Measurements from ENCODE around the gene PRMT6. TPM values are rescaled to one million over a fixed set of nuclear protein-coding genes. Genes with fewer than 3 reads are reported as not detected.
A peak's percentile ranks its signal among the peaks of the same experiment; 100 is the strongest.

Gene PRMT6
- total and polyA plus RNA-seq, 10 of the 15 experiments (the other 5 are each of a cell fraction or from before 2014, with no cell fraction given): 6.0 to 38.6 (median 26.3) TPM

DNA sequence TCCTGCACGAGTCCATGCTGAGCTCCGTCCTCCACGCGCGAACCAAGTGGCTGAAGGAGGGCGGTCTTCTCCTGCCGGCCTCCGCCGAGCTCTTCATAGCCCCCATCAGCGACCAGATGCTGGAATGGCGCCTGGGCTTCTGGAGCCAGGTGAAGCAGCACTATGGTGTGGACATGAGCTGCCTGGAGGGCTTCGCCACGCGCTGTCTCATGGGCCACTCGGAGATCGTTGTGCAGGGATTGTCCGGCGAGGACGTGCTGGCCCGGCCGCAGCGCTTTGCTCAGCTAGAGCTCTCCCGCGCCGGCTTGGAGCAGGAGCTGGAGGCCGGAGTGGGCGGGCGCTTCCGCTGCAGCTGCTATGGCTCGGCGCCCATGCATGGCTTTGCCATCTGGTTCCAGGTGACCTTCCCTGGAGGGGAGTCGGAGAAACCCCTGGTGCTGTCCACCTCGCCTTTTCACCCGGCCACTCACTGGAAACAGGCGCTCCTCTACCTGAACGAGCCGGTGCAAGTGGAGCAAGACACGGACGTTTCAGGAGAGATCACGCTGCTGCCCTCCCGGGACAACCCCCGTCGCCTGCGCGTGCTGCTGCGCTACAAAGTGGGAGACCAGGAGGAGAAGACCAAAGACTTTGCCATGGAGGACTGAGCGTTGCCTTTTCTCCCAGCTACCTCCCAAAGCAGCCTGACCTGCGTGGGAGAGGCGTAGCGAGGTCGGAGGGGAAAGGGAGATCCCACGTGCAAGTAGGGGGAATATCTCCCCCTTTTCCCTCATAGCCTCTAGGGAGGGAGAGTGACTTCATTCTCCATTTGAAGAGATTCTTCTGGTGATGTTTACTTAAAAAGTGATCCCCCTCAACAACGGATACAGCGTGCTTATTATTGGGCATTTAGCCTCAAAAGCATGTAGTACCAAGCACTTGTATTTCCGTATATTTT is 991 bp downstream of the PRMT6 start (continued):
- TF ChIP-seq, protein P1, sequence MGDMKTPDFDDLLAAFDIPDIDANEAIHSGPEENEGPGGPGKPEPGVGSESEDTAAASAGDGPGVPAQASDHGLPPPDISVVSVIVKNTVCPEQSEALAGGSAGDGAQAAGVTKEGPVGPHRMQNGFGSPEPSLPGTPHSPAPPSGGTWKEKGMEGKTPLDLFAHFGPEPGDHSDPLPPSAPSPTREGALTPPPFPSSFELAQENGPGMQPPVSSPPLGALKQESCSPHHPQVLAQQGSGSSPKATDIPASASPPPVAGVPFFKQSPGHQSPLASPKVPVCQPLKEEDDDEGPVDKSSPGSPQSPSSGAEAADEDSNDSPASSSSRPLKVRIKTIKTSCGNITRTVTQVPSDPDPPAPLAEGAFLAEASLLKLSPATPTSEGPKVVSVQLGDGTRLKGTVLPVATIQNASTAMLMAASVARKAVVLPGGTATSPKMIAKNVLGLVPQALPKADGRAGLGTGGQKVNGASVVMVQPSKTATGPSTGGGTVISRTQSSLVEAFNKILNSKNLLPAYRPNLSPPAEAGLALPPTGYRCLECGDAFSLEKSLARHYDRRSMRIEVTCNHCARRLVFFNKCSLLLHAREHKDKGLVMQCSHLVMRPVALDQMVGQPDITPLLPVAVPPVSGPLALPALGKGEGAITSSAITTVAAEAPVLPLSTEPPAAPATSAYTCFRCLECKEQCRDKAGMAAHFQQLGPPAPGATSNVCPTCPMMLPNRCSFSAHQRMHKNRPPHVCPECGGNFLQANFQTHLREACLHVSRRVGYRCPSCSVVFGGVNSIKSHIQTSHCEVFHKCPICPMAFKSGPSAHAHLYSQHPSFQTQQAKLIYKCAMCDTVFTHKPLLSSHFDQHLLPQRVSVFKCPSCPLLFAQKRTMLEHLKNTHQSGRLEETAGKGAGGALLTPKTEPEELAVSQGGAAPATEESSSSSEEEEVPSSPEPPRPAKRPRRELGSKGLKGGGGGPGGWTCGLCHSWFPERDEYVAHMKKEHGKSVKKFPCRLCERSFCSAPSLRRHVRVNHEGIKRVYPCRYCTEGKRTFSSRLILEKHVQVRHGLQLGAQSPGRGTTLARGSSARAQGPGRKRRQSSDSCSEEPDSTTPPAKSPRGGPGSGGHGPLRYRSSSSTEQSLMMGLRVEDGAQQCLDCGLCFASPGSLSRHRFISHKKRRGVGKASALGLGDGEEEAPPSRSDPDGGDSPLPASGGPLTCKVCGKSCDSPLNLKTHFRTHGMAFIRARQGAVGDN (IDR thresholded peaks at IDR 0.05): no peak
- TF ChIP-seq RBBP5 (conservative IDR thresholded peaks at IDR 0.05) (no peak), PKNOX1 (IDR thresholded peaks at IDR 0.05) (no peak), ZBTB4 (CRISPR knock-in tag; IDR thresholded peaks at IDR 0.05) (no peak), BACH1 (IDR thresholded peaks at IDR 0.05; ENCODE audit: borderline replicate concordance) (no peak), IKZF1 (conservative IDR thresholded peaks at IDR 0.05) (peak; percentile 51), YY1 (IDR thresholded peaks at IDR 0.05; ENCODE audit: low read depth, low read length) (peak; percentile 52), MAX (IDR thresholded peaks at IDR 0.05; ENCODE audit: low read depth, low read length) (no peak), POLR2A (IDR thresholded peaks at IDR 0.05; ENCODE audit: low read depth, low read length) (peak; percentile 70; the same call in 1 of the 2 replicates), NRF1 (conservative IDR thresholded peaks at IDR 0.05; ENCODE audit: low read depth, low read length) (no peak), EED (IDR thresholded peaks at IDR 0.05; ENCODE audit: low read depth) (peak; percentile 54), PAX5 (IDR thresholded peaks at IDR 0.05; ENCODE audit: borderline replicate concordance, low read depth, low read length) (0 out of 2 replicates have a peak, but pooled peaks have one; percentile 19), CBX3 (IDR thresholded peaks at IDR 0.05; ENCODE audit: borderline replicate concordance, low read depth) (no peak), STAT1 (conservative IDR thresholded peaks at IDR 0.05) (no peak), LARP7 (IDR thresholded peaks at IDR 0.05) (no peak), IKZF2 (IDR thresholded peaks at IDR 0.05) (peak; percentile 17 to 22; a peak in 1 of 4 replicates), ETV6 (conservative IDR thresholded peaks at IDR 0.05 in 1 of 2, IDR thresholded peaks at IDR 0.05 in 1 of 2; ENCODE audit: borderline replicate concordance in 1 of 2, low read depth in 1 of 2) (no peak), CREB1 (IDR thresholded peaks at IDR 0.05; ENCODE audit: low read depth) (no peak), EZH2 (IDR thresholded peaks at IDR 0.05; ENCODE audit: borderline replicate concordance, control insufficient read depth, low read depth, low read length) (no peak)
- TF ChIP-seq, protein P2, sequence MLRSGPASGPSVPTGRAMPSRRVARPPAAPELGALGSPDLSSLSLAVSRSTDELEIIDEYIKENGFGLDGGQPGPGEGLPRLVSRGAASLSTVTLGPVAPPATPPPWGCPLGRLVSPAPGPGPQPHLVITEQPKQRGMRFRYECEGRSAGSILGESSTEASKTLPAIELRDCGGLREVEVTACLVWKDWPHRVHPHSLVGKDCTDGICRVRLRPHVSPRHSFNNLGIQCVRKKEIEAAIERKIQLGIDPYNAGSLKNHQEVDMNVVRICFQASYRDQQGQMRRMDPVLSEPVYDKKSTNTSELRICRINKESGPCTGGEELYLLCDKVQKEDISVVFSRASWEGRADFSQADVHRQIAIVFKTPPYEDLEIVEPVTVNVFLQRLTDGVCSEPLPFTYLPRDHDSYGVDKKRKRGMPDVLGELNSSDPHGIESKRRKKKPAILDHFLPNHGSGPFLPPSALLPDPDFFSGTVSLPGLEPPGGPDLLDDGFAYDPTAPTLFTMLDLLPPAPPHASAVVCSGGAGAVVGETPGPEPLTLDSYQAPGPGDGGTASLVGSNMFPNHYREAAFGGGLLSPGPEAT (IDR thresholded peaks at IDR 0.05; ENCODE audit: low read depth): 0 out of 2 replicates have a peak, but pooled peaks have one; percentile 3

Measured in GM12878 (cell line).